Thyroid gland (tissue), 4 donors: Measurements from ENCODE around the gene AGTRAP. TPM values are rescaled to one million over a fixed set of nuclear protein-coding genes. Genes with fewer than 3 reads are reported as not detected.

Experiments
- DNase-seq, 2 donors: peaks; one replicate each; pipeline ENCODE4 v3.0.0-alpha.2; 2019
- H3K27ac ChIP-seq, 3 donors: fragments of 200-600 bp; sonication (generic); 1 replicate in 2 of 3; 2 replicates in 1 of 3; pipeline ENCODE4 v1.5.1; 2016 to 2019; ENCODE audit warnings: mild to moderate bottlenecking in 1 of 3, moderate library complexity in 1 of 3
- H3K27me3 ChIP-seq: fragments of 200-600 bp; sonication (generic); one replicate; pipeline ENCODE4 v1.5.1; 2019
- H3K36me3 ChIP-seq, 2 donors: fragments of 200-600 bp; sonication (generic); one replicate each; pipeline ENCODE4 v1.5.1; 2016 to 2019
- H3K4me1 ChIP-seq, 2 donors: fragments of 200-600 bp; sonication (generic); one replicate each; pipeline ENCODE4 v1.5.1; 2017 to 2019
- H3K4me3 ChIP-seq, 3 donors: fragments of 200-600 bp; sonication (generic); replicated peaks in 1 of 3; 1 replicate in 2 of 3; 2 replicates in 1 of 3; pipeline ENCODE4 v1.5.1; 2016; ENCODE audit warnings: mild to moderate bottlenecking in 1 of 3
- H3K9me3 ChIP-seq: fragments of 200-600 bp; sonication (generic); one replicate; pipeline ENCODE4 v1.5.1; 2017
- CTCF ChIP-seq, 6 experiments: fragments of 200-600 bp in 3 of 6; fragments of 450-650 bp in 3 of 6; sonication (generic) in 3 of 6; IDR thresholded peaks; one replicate each; pipeline ENCODE4 v1.5.1; 2016 to 2019; ENCODE audit warnings: antibody characterized with exemption in 6 of 6, mild to moderate bottlenecking in 2 of 6, inconsistent platforms in 1 of 6, moderate library complexity in 1 of 6
- POLR2A ChIP-seq, 2 donors: fragments of 450-650 bp; IDR thresholded peaks; one replicate each; pipeline ENCODE4 v1.6.1; 2017; ENCODE audit warnings: antibody characterized with exemption in 2 of 2, mild to moderate bottlenecking in 2 of 2, moderate library complexity in 1 of 2
- WGBS, 2 donors: methylation state at CpG; one replicate each; pipeline ENCODE4 v1.1.5; 2017; 5-methylcytosine and 5-hydroxymethylcytosine counted together
- intact Hi-C: fragments of 100-400 bp; cut with DNase I; formaldehyde crosslinking; loops from one replicate; pipeline ENCODE4 v1.15.1; 2023
- total RNA-seq, 4 donors: library from RNA; depleted of rRNA; stranded (reverse); fragments of >200 nt; gene quantifications; one replicate each; pipeline ENCODE4 v1.2.3, GENCODE V29; 2016

Gene AGTRAP
- total RNA-seq, 4 donors from 2014 or later, result 35.6 to 72.4 (median 63.6) TPM

GRCh38 chr1:11787804-11788436 is 52.0 kb downstream of the AGTRAP start:
- Histone ChIP-seq H3K4me1 (peaks cover 60 to 83% of the 10 kb centered on the region in 2 donors), H3K4me3 (no peak overlapping the region), H3K27ac (peak overlapping the region; percentile 78 to 97 (median 97)), H3K27me3 (no peaks in the 10 kb centered on the region), H3K36me3 (peaks cover 0 to 14% of the 10 kb centered on the region in 2 donors), H3K9me3 (no peaks in the 10 kb centered on the region)
- 42 to 66% methylated on average over 3 to 7 of the region's 14 CpGs for WGBS, 2 donors
- TF ChIP-seq CTCF (IDR thresholded peaks at IDR 0.05) (no peak), POLR2A (IDR thresholded peaks at IDR 0.05) (peak in 1 of 2 donors; percentile 29)
- intact Hi-C loops, result no loop called here
- DNase-seq, result no peak

- TF ChIP-seq POLR2A (IDR thresholded peaks at IDR 0.05) (peak in 1 of 2 donors; percentile 56), CTCF (IDR thresholded peaks at IDR 0.05) (no peak)
- WGBS, 2 donors, result 44 to 57% methylated on average over 7 to 12 of the region's 14 CpGs
- Histone ChIP-seq H3K9me3 (no peaks in the 10 kb centered on the region), H3K27ac (peak overlapping the region; percentile 78 to 97 (median 97)), H3K4me1 (peaks cover 60 to 83% of the 10 kb centered on the region in 2 donors), H3K27me3 (no peaks in the 10 kb centered on the region), H3K4me3 (no peak overlapping the region), H3K36me3 (peaks cover 2 to 17% of the 10 kb centered on the region in 2 donors)
- DNase-seq, result peak; percentile 70 to 75
- intact Hi-C loops, result no loop called here
Measured at GRCh38 chr1:11788549-11789053, 52.7 kb downstream of the AGTRAP start.

- 64 to 70% methylated on average over 13 of the region's 13 CpGs for WGBS, 2 donors
- H3K27ac ChIP-seq, result peak overlapping the region; percentile 78 to 97 (median 97)
Measured at GRCh38 chr1:11789126-11790067, 53.5 kb downstream of the AGTRAP start.

GRCh38 chr1:11790101-11790879 is 54.4 kb downstream of the AGTRAP start:
- Histone ChIP-seq H3K36me3 (peaks cover 18 to 33% of the 10 kb centered on the region in 2 donors), H3K27ac (peak overlapping the region; percentile 78 to 97 (median 97)), H3K4me3 (no peak overlapping the region), H3K4me1 (peaks cover 57 to 81% of the 10 kb centered on the region in 2 donors), H3K9me3 (no peaks in the 10 kb centered on the region), H3K27me3 (no peaks in the 10 kb centered on the region)
- TF ChIP-seq CTCF (IDR thresholded peaks at IDR 0.05) (no peak), POLR2A (IDR thresholded peaks at IDR 0.05) (no peak)
- 77 to 86% methylated on average over 14 to 20 of the region's 20 CpGs for WGBS, 2 donors
- no peak for DNase-seq
- intact Hi-C loops, result loop anchor here (5.0 kb wide), 1 partner anchor 53 kb away; the partner anchor contains the start of gene AGTRAP

More at GRCh38 chr1:11789126-11790067, 53.5 kb downstream of the AGTRAP start:
- intact Hi-C loops, result loop anchor here (5.0 kb wide), 1 partner anchor 52 kb away; the partner anchor contains the start of gene AGTRAP
- peaks cover 10 to 25% of the 10 kb centered on the region in 2 donors for H3K36me3 ChIP-seq
- H3K27me3 ChIP-seq, result no peaks in the 10 kb centered on the region
- TF ChIP-seq CTCF (IDR thresholded peaks at IDR 0.05) (no peak), POLR2A (IDR thresholded peaks at IDR 0.05) (no peak)
- no peaks in the 10 kb centered on the region for H3K9me3 ChIP-seq
- no peak overlapping the region for H3K4me3 ChIP-seq
- no peak for DNase-seq
- peaks cover 60 to 81% of the 10 kb centered on the region in 2 donors for H3K4me1 ChIP-seq
